COR-L47 (cell line): ENCODE results near the gene DCAF16.
"Not testable (repeated sequence)": the region's sequence is repeated elsewhere in the genome, so short reads cannot be mapped to it uniquely, and the experiment has no call there.

Experiments
- DNase-seq: peaks from one replicate; lab custom pipeline; 2025; lab: John Stamatoyannopoulos, UW

The DCAF16 gene

DNA sequence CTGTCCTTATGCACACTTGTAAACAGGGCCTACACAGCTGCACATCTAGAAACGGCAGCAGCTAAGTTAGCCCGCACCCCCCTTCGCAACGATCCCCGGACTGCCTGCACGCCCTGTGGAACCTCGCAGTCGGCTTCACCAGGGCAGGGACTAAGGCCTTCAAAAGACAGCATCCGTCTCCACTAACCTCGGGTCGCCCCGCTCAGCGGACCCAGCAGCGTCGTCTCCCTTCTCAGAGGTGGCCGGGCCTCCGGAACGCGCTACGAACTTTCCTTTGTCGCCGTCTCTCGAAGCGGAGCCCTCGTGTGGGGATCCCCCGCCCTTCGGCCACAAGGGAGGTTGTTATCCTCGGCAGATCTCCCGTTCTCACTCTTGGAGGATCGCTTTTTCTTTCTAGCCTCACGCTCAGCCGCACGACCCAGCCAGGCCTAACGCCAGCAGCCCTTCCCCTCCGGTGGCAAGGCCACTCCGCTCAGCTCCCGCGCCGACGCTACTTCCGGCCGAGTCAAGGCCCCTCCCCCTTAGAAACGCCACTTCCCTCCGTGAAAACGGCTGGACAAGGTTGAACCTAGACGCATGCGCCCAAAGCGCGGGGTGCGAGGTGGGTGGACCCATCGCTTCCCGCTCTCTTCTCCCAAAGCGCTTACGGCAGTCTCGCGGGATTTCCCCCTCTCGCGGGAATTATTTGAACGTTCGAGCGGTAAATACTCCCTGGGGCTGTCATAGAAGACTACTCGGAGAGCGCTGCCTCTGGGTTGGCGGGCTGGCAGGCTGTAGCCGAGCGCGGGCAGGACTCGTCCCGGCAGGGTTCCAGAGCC, at the start of gene DCAF16, which contains the start of gene NCAPG:
Gene DCAF16, minus strand, starts transcription at position 498 of the 818 bp plus-strand sequence. CDS start 6,616 bp downstream, outside the sequence.
Gene NCAPG, plus strand, starts transcription at position 720 of the 818 bp plus-strand sequence. CDS start 99 bp downstream, outside the sequence.
- peak; percentile 99 for DNase-seq

DNA sequence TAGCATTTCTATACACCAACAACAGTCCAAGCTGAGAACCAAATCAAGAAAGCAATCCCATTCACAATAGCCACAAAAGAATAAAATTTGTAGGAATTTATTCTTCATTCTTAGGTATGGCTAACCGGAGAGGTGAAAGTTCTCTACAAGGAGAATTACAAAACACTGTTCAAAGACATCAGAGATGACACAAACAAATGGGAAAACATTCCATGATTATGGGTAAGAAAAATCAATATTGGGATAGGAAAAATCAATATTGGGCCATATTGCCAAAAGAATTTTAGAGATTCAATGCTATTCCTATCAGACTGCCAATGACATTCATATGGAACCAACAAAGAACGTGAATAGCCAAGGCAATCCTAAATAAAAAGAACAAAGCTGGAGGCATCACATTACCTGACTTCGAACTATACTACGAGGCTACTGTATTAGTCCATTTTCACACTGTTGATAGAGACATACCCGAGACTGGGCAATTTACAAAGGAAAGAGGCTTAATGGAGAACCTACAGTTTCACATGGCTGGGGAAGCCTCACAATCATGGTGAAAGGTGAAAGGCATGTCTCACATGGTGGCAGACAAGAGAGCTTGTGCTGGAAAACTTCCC, 49.3 kb upstream of the DCAF16 start:
- no peak for DNase-seq

DNA sequence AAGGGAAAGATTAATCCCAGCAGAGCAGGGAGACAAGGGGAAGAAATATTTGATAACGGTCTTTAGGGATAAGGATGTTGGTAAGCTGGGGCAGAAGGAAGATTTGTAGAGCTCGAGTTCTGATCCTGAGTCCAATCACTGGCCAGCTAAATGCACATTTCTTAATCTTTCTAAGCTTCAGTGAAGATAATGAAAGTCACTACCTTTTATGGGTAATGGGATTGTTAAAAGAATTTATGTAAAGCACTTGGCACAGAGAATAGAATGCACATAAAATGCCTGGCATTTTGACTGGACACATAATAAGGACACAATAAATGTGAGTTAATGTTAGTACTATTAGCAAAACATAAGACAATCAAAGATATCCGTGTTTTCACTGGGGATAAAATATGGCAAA, 43.5 kb upstream of the DCAF16 start:
- DNase-seq: no peak

DNA sequence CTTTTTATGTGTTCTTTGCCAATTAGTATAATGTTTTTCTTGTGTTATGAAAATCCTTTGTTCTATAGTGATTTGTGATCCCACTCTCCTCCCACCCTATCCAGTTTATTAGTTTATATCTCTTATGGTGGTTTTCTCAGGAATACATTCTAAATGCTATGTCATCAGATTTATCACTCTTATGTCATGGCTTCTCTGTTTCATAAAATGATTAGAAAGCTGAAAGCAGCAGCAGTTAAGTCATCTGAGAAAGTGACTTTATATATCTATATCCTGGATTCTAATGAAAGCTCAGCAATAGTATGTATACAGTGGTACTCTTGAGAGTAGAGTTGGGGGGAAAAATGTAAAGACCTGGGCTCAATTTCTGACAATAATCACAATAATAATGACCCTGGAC, 41.4 kb upstream of the DCAF16 start:
- DNase-seq: no peak

DNA sequence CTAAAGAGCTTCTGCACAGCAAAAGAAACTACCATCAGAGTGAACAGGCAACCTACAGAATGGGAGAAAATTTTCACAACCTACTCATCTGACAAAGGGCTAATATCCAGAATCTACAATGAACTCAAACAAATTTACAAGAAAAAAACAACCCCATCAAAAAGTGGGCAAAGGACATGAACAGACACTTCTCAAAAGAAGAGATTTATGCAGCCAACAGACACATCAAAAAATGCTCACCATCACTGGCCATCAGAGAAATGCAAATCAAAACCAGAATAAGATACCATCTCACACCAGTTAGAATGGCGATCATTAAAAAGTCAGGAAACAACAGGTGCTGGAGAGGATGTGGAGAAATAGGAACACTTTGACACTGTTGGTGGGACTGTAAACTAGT, 39.7 kb upstream of the DCAF16 start:
- not testable (repeated sequence) for DNase-seq

DNA sequence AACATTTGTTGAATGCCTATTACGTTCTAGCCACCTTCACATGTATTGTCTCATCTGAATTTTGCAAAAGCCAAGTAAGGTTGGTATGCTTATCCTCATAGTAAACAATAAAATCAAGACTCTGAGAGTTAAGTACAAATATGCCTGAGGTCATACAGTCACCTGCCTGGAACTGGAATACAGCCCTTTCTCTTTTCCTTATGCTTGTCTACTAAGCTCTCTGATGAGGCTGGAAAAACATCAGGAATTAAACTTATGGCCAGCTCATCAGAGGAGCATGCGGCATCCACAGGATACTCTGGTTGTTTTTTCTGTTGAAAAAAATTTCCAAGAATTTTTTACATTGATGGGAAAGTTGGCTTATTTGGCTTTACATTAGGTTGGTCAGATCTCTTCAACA, 35.7 kb upstream of the DCAF16 start:
- DNase-seq: no peak

DNA sequence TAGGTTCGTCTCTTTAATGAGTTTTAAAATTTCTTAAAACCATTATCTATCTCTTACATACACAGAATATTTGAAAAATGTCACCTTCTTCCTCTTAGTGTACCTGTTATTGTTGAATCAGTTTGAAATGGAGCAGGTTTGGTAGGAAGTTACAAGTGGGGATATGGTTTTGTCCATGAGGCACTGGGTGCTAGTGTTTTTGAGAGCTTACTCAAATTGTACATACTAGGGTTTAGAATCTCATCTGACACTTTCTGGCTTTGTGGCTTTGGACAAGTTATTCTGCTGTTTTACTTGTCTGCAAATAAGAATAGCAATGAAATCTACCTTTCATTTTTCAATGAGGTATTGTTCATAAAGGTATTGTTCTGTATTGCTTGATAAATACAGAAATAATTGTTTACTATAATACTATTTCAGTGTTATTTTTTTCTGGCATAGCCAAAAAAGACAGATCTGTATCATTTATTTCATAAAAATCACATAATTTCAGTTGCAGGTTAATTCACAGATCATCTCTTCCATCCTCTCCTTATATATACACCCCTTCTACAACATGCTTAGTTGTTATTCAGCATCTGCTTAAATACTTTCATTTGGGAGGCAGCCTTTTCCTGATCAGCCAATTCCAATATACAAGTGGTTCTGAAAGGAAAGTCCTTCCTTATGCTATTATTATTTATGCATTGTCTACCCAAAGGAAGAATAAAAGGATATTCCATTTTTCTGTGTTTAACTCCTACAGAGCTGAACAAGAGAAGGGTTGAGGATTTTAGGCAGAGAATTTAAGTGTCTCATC, 13.5 kb upstream of the DCAF16 start:
- DNase-seq: no peak

DNA sequence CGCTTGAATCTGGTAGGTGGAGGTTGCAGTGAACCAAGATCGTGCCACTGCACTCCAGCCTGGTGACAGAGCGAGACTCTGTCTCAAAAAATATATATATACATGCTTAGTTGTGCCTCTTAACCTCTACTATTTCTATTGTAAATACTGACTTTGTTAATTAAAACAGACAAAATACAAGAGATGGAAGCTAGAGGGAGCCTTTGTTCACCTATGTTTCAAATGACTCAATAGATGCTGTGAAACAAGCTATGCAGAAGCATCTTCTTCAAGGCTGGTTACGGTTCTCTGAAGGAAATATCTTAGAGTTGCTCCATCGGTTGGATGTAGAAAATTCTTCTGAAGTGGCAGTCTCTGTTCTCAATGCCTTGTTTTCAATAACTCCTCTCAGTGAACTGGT, 6.5 kb upstream of the DCAF16 start:
- peak; percentile 36 for DNase-seq

DNA sequence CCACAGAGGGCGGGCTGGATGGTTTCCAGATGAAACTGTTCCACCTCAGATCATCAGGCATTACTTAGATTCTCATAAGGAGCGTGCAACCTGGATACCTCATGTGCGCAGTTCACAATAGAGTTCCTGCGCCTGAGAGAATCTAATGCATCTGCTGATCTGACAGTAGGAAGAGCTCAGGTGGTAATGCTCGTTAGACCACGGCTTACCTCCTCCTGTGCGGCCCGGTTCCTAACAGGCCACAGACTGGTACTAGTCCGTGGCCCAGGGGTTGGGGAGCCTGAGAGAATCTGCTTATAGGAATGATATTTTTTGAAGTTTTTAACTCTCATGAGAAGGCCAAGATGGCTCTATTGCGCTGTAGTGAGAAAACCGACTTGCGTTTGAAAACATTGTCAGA, 5.6 kb upstream of the DCAF16 start:
- DNase-seq: no peak

DNA sequence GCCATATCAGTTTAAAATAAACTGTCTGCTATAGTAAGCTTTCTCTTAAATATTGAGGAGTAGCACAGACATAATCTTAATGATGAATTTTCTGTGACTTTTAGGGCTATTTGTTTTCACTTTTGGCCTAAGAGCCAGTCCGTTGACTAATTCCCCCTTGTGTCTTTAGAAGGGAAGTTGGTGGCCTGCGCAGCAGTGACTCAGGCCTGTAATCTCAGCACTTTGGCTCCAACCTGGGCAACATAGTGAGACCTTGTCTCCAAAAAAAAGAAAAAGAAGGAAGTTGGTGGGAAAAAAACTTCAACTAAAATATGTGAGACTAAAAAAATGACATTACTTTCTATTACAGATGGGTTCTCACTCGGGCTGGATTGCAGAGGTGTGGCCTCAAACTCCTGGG, 3.6 kb upstream of the DCAF16 start:
- DNase-seq: no peak

DNA sequence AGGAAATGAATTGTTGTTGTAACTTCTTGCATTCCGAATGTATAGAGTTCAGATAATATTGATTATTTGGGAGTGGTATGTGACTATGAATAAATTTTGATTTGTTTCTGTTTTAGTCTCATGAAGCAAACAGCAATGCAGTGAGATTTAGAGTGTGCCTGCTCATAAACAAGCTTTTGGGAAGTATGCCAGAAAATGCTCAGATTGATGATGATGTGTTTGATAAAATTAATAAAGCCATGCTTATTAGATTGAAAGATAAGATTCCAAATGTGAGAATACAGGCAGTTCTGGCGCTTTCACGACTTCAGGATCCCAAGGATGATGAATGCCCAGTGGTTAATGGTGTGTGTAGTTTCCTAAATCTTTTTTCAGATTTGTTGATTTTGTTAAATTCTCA, 2.2 kb upstream of the DCAF16 start:
- DNase-seq: no peak

DNA sequence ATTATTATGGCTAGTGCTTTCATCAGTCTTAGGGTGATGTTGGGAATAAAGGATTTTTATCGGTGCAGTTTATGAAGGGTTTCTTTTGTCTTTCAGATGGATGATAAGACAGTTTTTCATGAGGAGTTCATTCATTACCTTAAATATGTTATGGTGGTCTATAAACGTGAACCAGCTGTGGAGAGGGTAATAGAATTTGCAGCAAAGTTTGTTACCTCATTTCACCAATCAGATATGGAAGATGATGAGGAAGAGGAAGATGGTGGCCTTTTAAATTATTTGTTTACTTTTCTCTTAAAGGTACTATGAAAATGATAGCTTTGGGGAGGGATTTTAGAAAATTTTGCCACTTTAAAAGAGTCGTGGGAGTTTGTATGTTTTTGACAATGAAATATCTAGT, 1.6 kb upstream of the DCAF16 start:
- no peak for DNase-seq

DNA sequence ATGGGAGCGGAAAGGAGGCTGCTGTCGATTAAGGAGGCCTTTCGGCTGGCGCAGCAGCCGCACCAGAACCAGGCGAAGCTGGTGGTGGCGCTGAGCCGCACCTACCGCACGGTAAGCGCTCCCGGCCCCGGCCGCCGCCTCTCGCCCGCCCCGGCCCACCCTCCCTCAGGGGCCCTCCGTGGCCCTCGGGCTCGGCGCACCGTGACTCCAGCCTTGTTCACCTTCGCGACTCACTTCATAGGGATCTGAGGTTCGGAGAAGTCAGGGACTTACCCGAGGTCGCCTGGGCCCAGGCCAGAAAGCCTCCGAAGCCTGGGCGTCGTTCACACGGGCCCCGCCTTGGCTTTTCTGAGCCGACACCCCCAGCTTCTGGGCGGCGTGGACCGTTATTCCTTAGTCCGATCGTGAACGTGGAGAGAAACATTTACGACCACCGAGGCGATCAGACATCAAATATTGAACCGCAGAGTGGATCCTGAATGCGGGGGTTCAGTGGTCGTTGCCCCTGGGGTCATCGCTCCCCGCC, 584 bp upstream of the DCAF16 start:
- DNase-seq: peak; percentile 39

DNA sequence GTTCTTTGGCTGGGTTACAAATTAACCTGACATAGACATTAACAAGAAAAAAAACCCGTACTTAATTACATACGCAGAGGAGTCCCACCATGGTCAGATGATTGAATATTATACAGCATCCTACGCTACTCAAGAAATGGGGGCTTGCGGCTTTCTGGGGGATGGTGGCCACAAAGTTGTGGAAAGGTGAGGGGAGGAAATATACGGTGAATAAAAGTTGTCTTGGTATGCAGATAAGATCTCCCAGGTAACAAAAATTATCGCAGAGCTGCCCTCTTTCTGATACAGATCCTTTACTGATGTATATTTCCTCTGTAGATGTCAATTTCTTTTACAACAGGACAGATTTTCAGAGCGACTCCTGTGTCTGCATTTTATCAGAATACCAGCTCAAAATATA, 890 bp downstream of the DCAF16 start:
- DNase-seq: no peak

DNA sequence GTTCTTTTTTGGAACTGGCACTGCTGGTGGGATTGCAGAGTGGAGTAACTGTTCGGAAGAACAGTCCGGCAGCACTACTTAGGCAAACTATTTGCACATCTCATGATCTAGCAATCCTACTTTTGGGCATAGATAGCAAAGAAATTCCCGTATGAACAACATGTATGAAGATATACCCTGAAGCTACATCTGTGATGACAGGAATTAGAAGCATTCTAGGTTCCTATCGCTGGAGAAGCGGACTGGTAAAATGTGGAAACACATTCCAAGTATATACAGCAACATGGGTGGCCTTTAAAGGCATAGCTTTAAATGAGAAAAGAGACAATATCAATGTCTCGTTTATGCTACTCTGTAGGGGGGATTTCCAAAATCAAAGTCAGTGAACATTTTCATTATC, 3.1 kb downstream of the DCAF16 start:
- DNase-seq: no peak

DNA sequence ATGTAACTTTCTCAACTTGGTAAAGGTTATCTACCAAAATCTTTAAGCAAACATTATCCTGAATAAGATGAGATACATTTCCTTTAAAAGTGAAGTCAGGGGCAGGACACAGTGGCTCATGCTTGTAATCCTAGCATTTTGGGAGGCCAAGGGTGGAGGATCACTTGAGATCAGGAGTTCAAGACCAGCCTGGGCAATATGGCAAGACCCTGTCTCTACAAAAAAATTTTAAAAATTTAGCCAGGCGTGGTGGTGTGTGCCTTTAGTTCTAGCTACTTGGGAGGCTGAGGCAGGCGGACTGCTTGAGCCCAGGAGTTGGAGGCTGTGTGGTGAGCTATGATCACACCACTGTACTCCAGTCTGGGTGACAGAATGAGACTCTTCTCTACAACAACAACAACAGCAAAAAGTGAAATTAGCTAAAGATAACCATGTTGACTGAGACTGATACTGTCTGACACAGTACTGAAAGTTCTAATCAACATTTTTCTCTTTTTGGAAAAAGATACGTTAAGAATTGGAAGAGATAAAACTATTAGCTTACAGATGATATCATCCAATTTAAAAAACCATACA, 4.9 kb downstream of the DCAF16 start:
- DNase-seq: no peak

DNA sequence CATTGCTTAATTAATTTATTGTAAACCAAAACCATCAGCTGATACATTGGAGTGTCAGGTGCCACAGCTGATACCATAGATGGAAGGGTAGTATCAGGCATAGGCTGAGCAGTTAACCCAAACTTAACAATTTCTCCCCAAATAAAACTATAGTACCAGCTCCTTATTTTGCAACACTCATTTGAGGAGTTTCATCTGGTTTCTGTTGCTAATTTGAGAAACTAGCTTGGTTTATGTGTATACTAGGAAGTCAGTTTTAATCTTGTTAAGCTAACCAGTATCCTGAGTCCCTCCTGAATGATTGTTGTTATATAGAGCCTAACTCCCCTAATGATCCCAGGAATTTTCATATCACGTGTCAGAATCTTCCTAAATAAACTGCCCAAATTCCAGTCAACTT, 12.7 kb downstream of the DCAF16 start:
- DNase-seq: no peak

DNA sequence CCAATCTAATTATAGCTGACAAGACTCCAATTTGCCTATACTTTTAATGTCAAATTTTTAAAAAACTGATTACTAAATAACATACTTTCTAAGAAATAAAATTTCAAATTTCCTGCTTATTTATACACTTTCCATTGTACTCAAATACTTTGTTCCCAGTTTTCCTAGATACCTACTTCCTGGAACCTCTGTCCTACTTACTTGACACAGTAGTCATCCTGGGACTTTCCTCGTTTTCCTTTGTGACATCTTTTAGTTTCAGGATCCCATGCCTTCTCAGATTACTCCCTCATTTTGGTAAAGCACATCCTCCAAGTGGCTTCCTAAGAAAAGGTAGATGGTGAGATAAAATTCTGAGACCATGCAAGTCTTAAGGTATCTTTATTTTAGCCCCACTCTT, 15.8 kb downstream of the DCAF16 start:
- no peak for DNase-seq

DNA sequence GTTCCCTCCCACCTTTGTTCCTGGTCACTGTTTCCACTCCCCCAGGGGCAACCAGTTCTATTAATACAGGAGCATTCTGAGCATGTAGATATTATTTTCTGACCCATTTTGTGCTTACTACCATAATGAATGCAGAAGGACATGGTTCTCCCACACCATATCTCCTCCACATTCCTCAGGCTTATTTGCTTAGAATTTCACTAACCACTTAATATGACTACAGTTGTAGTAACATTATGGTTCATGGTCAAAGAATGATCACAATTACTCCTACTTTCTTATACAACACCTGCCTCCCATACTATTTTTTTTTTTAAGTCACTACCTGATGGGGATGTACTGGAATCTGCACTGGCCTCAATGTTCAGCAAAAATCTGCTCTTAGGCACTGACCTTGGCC, 21.6 kb downstream of the DCAF16 start:
- no peak for DNase-seq

DNA sequence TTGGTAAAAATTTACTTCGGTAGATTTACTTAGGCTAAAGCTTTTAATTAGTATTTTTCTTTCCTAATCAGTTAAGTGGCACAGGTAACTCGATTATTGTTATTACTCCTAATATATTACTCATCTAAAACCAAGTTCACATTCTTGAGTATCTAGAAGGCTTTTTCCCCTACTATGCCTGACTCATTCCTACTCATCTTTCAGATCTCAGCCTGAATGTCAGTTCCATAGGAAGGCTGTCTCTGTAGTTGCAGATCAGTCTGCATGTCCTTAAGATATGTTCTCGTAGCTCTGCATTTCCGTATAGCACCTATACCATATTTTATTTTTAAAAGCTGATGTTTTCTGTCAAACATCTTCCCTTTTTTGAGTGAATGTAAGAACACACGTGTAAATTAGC, 23.2 kb downstream of the DCAF16 start:
- no peak for DNase-seq

DNA sequence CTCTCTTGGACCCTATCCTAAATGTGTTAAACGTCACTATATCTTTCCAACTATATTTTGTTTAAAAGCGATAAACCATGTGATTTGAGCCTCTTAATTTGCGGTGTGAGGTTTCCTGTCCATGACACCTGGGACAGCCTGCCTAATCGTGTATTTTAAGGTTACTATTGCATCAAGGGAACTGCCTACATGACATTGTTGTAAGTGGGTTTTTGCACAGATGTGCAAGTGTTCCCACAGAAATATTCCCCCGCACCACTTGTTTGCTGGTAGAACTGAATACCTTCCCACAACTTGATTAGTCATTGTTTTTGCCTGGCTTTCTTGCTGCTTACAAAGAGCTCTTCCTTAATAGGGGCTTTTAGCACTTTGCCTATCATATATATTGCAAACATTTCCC, 24.0 kb downstream of the DCAF16 start:
- no peak for DNase-seq

DNA sequence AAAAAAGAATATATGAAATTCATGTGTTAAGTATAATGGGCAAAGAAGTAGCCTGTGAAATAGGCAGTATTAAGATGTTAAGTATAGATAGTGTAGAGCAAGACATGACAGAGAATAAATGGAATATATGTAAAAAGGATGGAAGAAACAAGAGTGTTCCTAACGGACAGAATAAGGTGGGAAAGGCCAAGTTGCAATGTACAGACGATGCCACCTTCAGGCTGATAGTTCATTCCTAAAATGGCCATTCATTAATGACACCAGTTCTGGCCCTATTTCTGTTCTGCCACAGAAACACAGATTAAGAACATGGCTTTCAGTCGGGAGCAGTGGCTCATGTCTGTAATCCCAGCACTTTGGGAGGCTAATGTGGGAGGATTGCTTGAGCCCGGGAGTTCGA, 24.7 kb downstream of the DCAF16 start:
- no peak for DNase-seq
